Fibroblast of skin of scalp (primary cell): ENCODE measurements around the gene OSBPL10.
"Not testable (repeated sequence)": the region's sequence is repeated elsewhere in the genome, so short reads cannot be mapped to it uniquely, and the experiment has no call there.

ENCODE experiments used
- DNase-seq: peaks from one replicate; pipeline ENCODE4 v3.0.0-alpha.2; 2013

The OSBPL10 gene

GRCh38 chr3:31695280-31696008 is 285.6 kb downstream of the OSBPL10 start:
- no peak for DNase-seq

GRCh38 chr3:31693346-31693745 is 287.7 kb downstream of the OSBPL10 start:
- no peak for DNase-seq

GRCh38 chr3:31692751-31693150 is 288.3 kb downstream of the OSBPL10 start:
- no peak for DNase-seq

GRCh38 chr3:31690771-31691170 is 290.3 kb downstream of the OSBPL10 start:
- DNase-seq = no peak

GRCh38 chr3:31689523-31689922 is 291.5 kb downstream of the OSBPL10 start:
- not testable (repeated sequence) for DNase-seq

GRCh38 chr3:31688984-31689383 is 292.1 kb downstream of the OSBPL10 start:
- DNase-seq = no peak

- DNase-seq = no peak
These were observed 293.9 kb downstream of the OSBPL10 start for GRCh38 chr3:31687020-31687802.

GRCh38 chr3:31680072-31680870 is 300.8 kb downstream of the OSBPL10 start:
- DNase-seq = no peak

- DNase-seq = no peak
These were observed 304.5 kb downstream of the OSBPL10 start for GRCh38 chr3:31676556-31676955.

GRCh38 chr3:31673950-31674349 is 307.1 kb downstream of the OSBPL10 start:
- DNase-seq = no peak

GRCh38 chr3:31671976-31672375 is 309.1 kb downstream of the OSBPL10 start:
- DNase-seq = no peak

- DNase-seq = no peak
These were observed 309.6 kb downstream of the OSBPL10 start for GRCh38 chr3:31671451-31671850.

GRCh38 chr3:31670722-31671121 is 310.3 kb downstream of the OSBPL10 start:
- DNase-seq = no peak

GRCh38 chr3:31670136-31670535 is 310.9 kb downstream of the OSBPL10 start:
- no peak for DNase-seq

- DNase-seq = no peak
These were observed 312.8 kb downstream of the OSBPL10 start for GRCh38 chr3:31668242-31668641.

- DNase-seq = no peak
These were observed 313.5 kb downstream of the OSBPL10 start for GRCh38 chr3:31667582-31667981.

- DNase-seq = no peak
These were observed 317.0 kb downstream of the OSBPL10 start for GRCh38 chr3:31664031-31664430.

- DNase-seq = no peak
These were observed 318.9 kb downstream of the OSBPL10 start for GRCh38 chr3:31661993-31662670.

- DNase-seq = no peak
These were observed 319.8 kb downstream of the OSBPL10 start for GRCh38 chr3:31661286-31661685.

GRCh38 chr3:31659246-31659645 is 321.8 kb downstream of the OSBPL10 start:
- DNase-seq = no peak

- DNase-seq = no peak
These were observed 326.1 kb downstream of the OSBPL10 start for GRCh38 chr3:31654998-31655397.

- DNase-seq = no peak
These were observed 327.6 kb downstream of the OSBPL10 start for GRCh38 chr3:31653464-31653863.

GRCh38 chr3:31652296-31652695 is 328.8 kb downstream of the OSBPL10 start:
- DNase-seq = no peak
